Measurements from ENCODE around the gene VPS35L.
"Not testable (repeated sequence)": the region's sequence is repeated elsewhere in the genome, so short reads cannot be mapped to it uniquely, and the experiment has no call there.

The VPS35L gene

DNA sequence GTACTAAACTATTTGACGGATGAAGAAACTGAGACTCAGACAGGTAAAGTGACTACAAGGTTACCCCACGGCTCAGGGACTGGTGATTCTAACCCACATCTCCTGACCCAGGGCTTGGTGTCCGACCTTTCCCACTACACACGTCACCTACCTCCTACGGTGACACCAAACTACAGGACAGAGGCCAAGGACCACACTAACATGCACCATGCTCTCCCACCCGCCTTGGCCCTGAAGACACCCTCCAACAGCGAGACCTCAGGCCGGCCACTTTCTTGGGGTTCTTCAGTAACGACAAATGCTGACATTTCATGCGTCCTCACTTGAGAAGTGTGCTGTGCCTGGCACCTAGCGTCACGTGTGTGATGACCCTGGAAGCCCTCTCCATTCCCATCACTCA lies 156.1 kb downstream of the VPS35L start:
- no peak for DNase-seq (ENCODE audit: low read depth in 2 of 2)

GRCh38 chr16:19712418-19713058 lies 157.0 kb downstream of the VPS35L start:
- DNase-seq (ENCODE audit: low read depth in 2 of 2): no peak

- DNase-seq (ENCODE audit: low read depth in 2 of 2): no peak
Observed at GRCh38 chr16:19713697-19714096, 158.2 kb downstream of the VPS35L start.

DNA sequence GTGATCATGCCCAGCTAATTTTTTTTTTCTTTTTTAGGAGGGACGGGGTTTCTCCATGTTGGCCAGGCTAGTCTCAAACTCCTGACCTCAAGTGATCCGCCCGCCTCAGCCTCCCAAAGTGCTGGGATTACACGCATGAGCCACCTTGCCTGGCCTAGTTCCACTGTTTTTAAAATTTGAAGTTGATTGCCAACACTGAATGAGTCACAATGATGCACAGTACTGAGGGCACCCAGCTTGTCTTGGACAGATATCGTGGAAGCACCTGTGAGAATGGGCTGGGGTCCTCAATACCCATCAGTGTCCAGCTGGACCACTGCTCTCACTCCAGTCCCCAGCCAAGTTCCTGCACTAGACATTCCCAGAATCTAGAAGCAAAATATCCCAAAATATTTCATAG lies 160.1 kb downstream of the VPS35L start:
- no peak for DNase-seq (ENCODE audit: low read depth in 2 of 2)

- DNase-seq (ENCODE audit: low read depth in 2 of 2): no peak
Observed at GRCh38 chr16:19716183-19716582, 160.7 kb downstream of the VPS35L start.

- DNase-seq (ENCODE audit: low read depth in 2 of 2): not testable (repeated sequence)
Observed at GRCh38 chr16:19716728-19717127, 161.2 kb downstream of the VPS35L start.

GRCh38 chr16:19717314-19717713 lies 161.8 kb downstream of the VPS35L start:
- no peak for DNase-seq (ENCODE audit: low read depth in 2 of 2)

- peak; percentile 86 to 90 for DNase-seq (ENCODE audit: low read depth in 2 of 2)
Observed at GRCh38 chr16:19717741-19718623, 162.5 kb downstream of the VPS35L start, which contains the start of the genes IQCK and KNOP1. Gene IQCK, plus strand, starts transcription at chr16:19718271. Its CDS starts 36 bp downstream, at chr16:19718307. Gene KNOP1, minus strand, starts transcription at chr16:19718227. Its CDS starts 3,192 bp downstream, at chr16:19715035.

DNA sequence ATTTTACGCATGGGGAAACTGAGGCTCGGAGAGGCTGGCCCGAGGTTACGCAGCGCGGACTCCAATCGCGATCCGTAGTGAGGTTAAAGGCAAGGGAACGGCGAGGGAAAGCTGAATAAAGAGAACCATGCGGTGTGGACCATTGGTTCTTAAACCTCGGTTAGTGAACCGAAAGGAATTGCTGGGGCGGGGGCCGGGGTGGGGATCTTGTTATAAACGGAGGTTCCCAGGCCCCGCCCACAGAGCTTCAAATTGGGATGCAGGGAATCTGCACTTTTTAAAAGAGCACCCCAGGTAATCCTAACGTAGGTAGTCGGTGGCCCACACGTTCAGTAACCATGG lies 163.1 kb downstream of the VPS35L start:
- no peak for DNase-seq (ENCODE audit: low read depth in 2 of 2)

- DNase-seq (ENCODE audit: low read depth in 2 of 2): no peak
Observed at GRCh38 chr16:19722269-19722952, 166.9 kb downstream of the VPS35L start.

GRCh38 chr16:19722981-19723380 lies 167.5 kb downstream of the VPS35L start:
- DNase-seq (ENCODE audit: low read depth in 2 of 2): no peak

DNA sequence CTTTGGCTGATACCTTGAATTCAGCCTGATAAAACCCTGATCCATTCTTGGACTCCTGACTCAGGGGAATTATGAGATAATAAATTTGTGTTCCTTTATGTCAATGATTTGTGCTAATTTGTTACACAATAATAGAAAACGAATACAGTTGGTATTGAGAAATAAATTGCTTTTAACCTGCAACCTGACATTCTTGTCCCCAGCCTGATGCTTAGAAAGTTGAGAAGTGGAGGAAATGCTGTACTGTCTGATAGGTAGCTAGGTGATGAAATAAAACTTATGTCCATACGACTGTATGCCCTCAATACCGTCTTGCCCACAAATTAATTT lies 173.1 kb downstream of the VPS35L start:
- DNase-seq (ENCODE audit: low read depth in 2 of 2): no peak

DNA sequence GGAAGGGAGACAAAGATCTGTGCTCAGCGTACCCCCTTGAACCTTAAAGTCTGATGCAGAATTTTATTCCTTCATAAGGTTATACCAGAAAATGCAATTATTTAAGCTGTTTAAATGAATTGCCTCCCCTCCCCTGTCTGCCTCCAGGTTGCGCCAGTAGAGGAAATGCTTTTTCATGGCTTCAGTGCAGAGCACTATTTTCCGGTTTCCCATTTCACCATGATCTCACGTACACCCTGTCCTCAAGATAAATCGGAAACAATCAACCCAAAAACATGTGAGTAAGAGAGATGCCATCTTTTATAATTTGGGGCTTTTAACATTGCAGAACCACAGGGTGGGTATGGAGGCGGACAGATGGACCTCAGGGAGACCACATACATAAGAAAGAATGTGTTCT lies 178.0 kb downstream of the VPS35L start:
- no peak for DNase-seq (ENCODE audit: low read depth in 2 of 2)

GRCh38 chr16:19735074-19735867 lies 179.8 kb downstream of the VPS35L start:
- DNase-seq (ENCODE audit: low read depth in 2 of 2): no peak

DNA sequence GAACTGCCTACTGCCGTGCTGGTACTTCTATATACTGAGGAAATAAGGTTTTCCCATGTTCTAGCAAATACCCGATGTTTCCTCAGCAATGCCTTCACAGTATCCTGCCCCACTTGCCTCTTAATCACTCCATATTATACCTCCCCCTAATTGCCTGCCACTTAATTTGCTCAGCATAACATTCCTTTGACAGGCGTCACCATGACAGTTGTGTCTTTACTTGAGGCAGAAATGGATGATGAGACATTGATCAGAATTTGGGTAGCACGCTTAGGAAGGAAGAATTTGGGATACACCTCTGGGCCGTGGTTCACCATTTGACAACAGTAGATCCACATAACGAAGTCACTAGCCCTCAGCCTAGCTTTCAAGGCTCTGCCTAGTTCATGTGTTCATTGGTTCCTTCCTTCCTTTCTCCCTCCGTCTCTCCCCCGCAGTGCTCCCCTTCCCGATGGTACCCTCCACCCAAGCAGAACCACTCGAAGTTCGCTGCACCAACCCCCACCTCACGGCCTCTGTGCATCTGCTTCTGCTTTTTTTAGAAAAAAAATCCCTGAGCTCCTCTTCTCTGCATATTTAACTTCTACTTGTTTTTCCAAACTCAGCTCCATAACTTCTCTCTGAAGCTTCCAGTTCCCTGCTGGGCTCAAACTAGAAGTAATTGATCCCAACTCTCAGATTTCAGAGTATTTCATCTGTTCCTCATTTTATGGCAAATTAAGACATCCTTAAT lies 182.0 kb downstream of the VPS35L start:
- no peak for DNase-seq (ENCODE audit: low read depth in 2 of 2)

- no peak for DNase-seq (ENCODE audit: low read depth in 2 of 2)
Observed at GRCh38 chr16:19741354-19741753, 185.9 kb downstream of the VPS35L start.

DNA sequence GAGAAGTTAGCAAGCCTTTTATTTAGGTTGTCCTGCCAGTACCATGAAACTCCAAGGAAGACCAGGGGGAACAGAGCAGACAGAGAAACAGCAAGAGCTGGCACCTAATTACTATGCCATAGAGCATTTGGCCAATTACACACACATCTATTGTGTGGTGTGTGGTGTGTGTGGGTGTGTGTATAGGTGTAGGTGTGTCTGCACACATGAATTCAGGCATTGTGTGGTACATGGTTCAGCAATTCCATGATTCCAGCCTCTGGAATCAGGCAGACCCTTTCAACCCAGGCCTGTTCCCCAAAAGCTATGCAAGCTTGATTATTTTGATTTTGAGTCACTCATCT lies 188.3 kb downstream of the VPS35L start:
- no peak for DNase-seq (ENCODE audit: low read depth in 2 of 2)

DNA sequence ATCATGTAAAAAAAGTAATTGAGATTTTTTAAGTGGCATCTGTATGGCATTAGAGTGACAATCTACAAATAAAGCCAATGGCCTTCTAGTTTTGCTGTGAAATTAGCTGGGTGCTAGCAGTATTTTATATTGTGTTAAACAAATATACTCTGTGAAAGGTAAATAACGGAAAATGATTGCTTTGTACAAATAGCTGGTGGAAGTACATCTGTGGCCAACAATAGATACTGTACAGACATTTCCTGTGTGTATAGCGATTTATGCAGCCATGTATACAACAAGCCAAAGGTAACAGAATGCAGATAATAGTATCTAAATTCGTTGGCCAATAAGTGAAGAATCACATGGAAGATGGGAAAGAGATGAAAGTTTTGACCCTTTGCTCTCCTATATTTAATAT lies 189.2 kb downstream of the VPS35L start:
- no peak for DNase-seq (ENCODE audit: low read depth in 2 of 2)

DNA sequence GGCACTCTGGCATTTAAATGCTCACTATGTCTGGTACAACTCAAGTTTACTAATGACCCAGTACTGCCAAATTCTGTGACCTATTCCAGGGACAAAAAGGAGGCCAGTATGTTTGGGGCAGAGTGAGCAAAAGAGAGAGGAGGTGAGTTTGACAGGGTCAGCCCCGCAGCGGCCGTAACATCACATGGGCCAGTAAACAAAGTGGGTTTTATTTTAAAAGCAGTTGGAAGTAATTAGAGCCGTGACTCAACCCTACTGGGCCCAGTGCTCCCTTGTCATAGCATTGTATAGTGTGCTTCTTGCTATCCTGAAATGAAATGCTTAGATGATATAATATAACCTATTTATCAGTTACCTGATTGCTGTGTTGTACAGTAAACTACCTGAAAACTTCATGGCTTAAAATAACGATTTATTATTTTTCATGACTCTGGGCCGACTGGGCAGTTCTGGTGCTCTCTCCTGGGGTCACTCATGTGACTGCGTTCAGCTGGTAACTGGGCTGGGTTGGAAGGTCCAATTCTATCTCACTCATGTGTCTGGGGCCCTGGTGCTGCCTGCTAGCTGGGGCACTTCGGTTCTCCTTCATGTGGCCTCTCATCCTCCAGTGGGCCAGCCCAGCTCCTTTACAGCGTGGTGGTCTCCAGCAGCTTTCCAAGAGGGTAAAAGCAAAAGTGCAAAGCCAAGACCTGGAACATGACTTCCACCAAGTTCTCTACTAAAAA lies 189.9 kb downstream of the VPS35L start:
- no peak for DNase-seq (ENCODE audit: low read depth in 2 of 2)

DNA sequence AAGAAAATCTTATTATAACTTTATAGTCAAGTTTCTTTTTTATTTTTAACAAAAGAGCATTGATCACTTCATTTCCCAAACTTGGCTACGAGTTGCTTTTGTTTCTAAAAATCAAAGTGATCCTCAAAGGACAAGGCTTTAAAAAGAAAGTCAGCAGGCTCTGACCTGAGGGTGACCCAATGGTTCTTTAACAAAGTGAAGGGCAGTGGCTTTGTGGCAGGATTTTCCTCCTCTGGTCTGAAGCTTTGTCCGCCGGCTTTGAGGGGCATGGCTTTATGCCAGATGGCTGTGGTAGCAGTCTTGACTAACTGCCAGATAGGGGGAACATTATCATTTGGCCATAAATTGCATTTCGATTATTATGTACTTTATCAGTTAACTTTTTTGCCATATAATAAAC lies 191.1 kb downstream of the VPS35L start:
- no peak for DNase-seq (ENCODE audit: low read depth in 2 of 2)
